Measurements from ENCODE around the gene AOPEP. TPM values are rescaled to one million over a fixed set of nuclear protein-coding genes. Genes with fewer than 3 reads are reported as not detected.
A peak's percentile ranks its signal among the peaks of the same experiment; 100 is the strongest.

AOPEP gene
- total RNA-seq, 1 experiment from 2014 or later = 89.5 TPM

DNA sequence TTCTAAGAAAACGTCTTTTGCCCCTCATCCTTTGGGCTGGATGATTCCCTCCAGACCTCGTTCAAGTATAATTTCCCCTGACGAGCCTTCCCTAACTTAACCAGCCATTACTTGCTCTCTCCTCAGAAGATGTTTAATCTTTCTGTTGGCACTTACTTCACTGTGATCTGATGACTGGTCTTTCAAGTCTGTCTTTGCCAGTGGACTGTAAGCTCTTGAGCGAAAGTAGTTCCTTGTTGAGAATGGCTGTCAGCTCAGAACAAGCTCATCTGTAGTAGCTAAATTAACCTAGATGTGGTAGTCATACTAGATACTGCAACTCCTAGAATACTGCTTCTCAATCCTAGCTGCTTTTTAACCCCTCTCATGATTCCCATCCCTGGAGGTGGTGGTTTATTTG lies 125.0 kb downstream of the AOPEP start:
- no peak overlapping the region for H3K4me3 Mint-ChIP-seq (ENCODE audit: low read depth, unreplicated experiment)
- H3K9me3 Mint-ChIP-seq (ENCODE audit: low read depth, unreplicated experiment) = no peaks in the 10 kb centered on the region
- intact Hi-C loops (cut with micrococcal nuclease; ENCODE audit: unreplicated experiment) = loop anchor here (5.0 kb wide), 1 partner anchor 61 kb away; no protein-coding TSS in a partner anchor
- no peaks in the 10 kb centered on the region for H3K27me3 Mint-ChIP-seq (ENCODE audit: unreplicated experiment)
- no TSS peak for BruUV-seq (replicated peaks)
- peak overlapping the region; percentile 66 for H3K27ac Mint-ChIP-seq (ENCODE audit: unreplicated experiment)
- DNase-seq = no peak
- CTCF ChIA-PET = no interaction called here
- H3K4me1 Mint-ChIP-seq (ENCODE audit: low read depth, unreplicated experiment) = peaks cover 44% of the 10 kb centered on the region
- TF ChIP-seq CTCF (IDR thresholded peaks at IDR 0.05; ENCODE audit: unreplicated experiment) = no peak
- peaks cover 6% of the 10 kb centered on the region for H3K36me3 Mint-ChIP-seq (ENCODE audit: insufficient read depth, unreplicated experiment)

GRCh38 chr9:94851892-94852291 lies 125.4 kb downstream of the AOPEP start:
- H3K4me3 Mint-ChIP-seq (ENCODE audit: low read depth, unreplicated experiment) = peak overlapping the region; percentile 4
- CTCF ChIA-PET = no interaction called here
- peaks cover 40% of the 10 kb centered on the region for H3K4me1 Mint-ChIP-seq (ENCODE audit: low read depth, unreplicated experiment)
- H3K27me3 Mint-ChIP-seq (ENCODE audit: unreplicated experiment) = no peaks in the 10 kb centered on the region
- intact Hi-C loops (cut with micrococcal nuclease; ENCODE audit: unreplicated experiment) = loop anchor here (5.0 kb wide), 1 partner anchor 60 kb away; no protein-coding TSS in a partner anchor
- no peak for DNase-seq
- BruUV-seq (replicated peaks) = no TSS peak
- H3K27ac Mint-ChIP-seq (ENCODE audit: unreplicated experiment) = peak overlapping the region; percentile 66
- H3K9me3 Mint-ChIP-seq (ENCODE audit: low read depth, unreplicated experiment) = no peaks in the 10 kb centered on the region
- TF ChIP-seq CTCF (IDR thresholded peaks at IDR 0.05; ENCODE audit: unreplicated experiment) = no peak
- peaks cover 6% of the 10 kb centered on the region for H3K36me3 Mint-ChIP-seq (ENCODE audit: insufficient read depth, unreplicated experiment)

- Mint-ChIP-seq H3K4me3 (ENCODE audit: low read depth, unreplicated experiment) (peak overlapping the region; percentile 4), H3K9me3 (ENCODE audit: low read depth, unreplicated experiment) (no peaks in the 10 kb centered on the region), H3K36me3 (ENCODE audit: insufficient read depth, unreplicated experiment) (peaks cover 6% of the 10 kb centered on the region), H3K4me1 (ENCODE audit: low read depth, unreplicated experiment) (peaks cover 35% of the 10 kb centered on the region), H3K27ac (ENCODE audit: unreplicated experiment) (peak overlapping the region; percentile 66), H3K27me3 (ENCODE audit: unreplicated experiment) (no peaks in the 10 kb centered on the region)
- intact Hi-C loops (cut with micrococcal nuclease; ENCODE audit: unreplicated experiment) = loop anchor here (5.0 kb wide), 1 partner anchor 60 kb away; no protein-coding TSS in a partner anchor
- no peak for DNase-seq
- no TSS peak for BruUV-seq (replicated peaks)
- no peak for TF ChIP-seq CTCF (IDR thresholded peaks at IDR 0.05; ENCODE audit: unreplicated experiment)
- CTCF ChIA-PET = no interaction called here
These were observed 125.9 kb downstream of the AOPEP start for GRCh38 chr9:94852373-94852772.

- TF ChIP-seq CTCF (IDR thresholded peaks at IDR 0.05; ENCODE audit: unreplicated experiment) = no peak
- Mint-ChIP-seq H3K9me3 (ENCODE audit: low read depth, unreplicated experiment) (peaks cover 3% of the 10 kb centered on the region), H3K4me1 (ENCODE audit: low read depth, unreplicated experiment) (peaks cover 28% of the 10 kb centered on the region), H3K4me3 (ENCODE audit: low read depth, unreplicated experiment) (peak overlapping the region; percentile 58), H3K27me3 (ENCODE audit: unreplicated experiment) (no peaks in the 10 kb centered on the region), H3K36me3 (ENCODE audit: insufficient read depth, unreplicated experiment) (peaks cover 6% of the 10 kb centered on the region), H3K27ac (ENCODE audit: unreplicated experiment) (peak overlapping the region; percentile 100)
- DNase-seq = no peak
- CTCF ChIA-PET = interaction anchor here (0.5 to 2.0 kb wide), 4 partner anchors 11 to 66 kb away, joined by 3 to 9 read pairs (median 4); no protein-coding TSS in a partner anchor
- BruUV-seq (replicated peaks) = no TSS peak
- intact Hi-C loops (cut with micrococcal nuclease; ENCODE audit: unreplicated experiment) = loop anchor here (5.0 kb wide), 1 partner anchor 58 kb away; no protein-coding TSS in a partner anchor
These were observed 127.4 kb downstream of the AOPEP start for GRCh38 chr9:94853887-94854286.
